Islet of Langerhans (tissue), 1 donor: Measurements from ENCODE around the gene TFCP2L1.

Experiments used
- FAIRE-seq: peaks from one replicate; lab custom pipeline; 2011; peaks lifted over from hg19 to GRCh38; lab: Jason Lieb, UNC

The TFCP2L1 gene

DNA sequence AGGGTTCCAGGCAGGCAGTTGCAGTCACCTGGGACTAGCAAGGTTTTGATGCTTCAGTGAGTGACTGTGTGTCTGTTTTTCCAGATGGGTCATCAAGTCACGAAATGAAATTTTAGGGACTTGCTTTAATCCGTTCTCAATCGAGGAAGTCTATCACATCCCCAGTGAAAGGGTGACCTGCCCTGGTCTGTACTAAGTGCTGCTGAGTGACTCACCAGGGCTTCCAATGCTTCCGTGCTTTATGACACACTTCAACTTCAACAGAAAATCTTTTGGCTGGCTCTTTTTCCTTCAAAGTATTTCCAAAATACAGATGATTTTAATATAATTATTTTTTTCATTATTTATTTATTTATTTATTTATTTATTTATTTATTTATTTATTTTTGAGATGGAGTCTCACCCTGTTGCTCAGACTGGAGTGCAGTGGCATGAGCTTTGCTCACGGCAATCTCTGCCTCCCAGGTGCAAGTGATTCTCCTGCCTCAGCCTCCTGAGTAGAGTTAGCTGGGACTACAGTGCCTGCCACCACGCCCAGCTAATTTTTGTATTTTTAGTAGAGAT is 18.4 kb downstream of the TFCP2L1 start:
- no peak for FAIRE-seq

DNA sequence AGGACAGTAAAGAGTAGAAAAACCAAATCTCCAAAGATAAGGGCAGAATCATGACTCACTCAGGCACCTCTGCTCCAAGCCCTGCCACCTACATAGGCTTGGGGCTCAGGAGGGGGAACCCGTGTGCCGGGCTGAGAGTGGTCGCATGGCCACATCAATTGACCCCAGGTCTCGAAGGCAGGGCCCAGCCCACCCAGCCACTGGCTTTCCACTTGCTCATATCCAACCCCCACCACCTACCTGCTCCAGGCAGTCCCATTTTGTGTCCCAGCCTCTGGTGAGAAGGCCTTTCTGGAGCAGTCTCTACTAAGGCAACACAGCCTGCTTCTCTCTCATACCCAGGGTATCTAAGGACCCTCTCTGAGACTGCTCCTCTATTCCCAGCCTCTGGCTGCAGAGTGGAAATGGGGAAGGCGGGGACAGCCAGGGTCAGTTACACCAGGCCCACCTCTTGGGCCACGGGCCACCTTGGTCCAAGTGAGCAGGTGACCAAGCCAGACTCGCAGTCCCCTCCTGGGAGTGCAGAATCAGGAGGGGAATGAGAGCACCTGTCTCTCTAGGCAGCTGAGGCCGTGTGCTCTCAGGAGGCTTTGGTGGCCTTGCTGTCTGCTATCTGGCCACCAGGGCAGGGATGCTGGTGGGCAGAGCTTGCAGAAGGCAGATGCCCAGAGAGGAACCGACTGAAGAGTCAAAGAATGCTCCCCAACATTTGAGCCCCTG is 20.8 kb downstream of the TFCP2L1 start:
- no peak for FAIRE-seq

DNA sequence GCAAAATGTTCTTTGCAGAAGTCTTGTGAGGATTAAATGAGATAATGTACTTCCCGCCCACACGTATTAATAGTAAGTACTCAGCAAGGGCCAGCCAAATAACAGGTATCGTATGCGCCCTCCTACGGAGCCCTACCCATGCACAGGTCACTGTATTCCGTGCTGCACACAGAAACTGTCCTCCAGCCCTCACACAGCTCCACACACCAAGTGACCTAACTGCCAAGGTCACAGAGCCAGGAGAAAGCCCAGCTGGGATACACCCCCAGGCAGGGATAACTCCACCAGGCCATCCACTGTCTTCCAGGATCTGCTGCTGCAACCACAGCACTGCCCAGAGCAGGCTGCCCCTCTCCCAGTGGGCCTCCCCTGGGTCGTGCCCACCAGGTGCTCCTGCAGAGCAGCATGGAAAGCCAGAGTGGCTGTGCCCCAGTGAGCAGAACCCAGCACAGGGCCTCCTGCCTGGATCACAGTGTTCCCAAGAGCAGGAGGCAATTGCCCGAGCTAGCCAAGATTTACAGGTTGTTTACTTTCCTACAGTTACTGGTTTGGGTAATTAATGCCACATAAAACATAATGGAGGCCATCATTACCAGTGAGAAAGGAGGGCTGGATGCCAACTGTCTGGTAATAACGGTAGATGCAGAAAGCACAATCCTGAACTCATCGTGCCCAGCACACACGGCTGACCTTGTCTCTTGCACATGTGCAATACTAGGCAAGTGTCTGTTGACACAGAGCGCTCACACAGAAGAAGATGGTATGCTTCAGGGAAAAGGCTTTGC is 24.4 kb downstream of the TFCP2L1 start:
- FAIRE-seq, result peak; percentile 68

DNA sequence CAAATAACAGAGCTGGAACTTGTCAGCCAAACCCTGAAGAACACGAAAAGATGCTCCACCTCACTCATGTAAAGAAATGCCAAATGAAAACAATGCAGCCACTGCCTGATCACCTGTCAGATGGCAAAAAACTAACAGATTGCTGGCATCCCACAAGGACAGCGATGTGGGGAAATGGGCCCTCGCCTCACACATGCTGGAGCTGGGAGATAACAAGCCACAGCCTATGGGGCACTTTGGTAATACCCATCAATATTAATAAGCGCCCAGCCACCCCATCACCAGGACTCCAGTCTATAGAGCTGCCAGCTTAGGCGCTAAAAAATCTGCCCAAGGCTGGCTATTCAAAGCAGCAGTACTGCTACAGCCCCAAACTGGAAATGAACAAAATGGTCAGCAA is 27.0 kb downstream of the TFCP2L1 start:
- no peak for FAIRE-seq

DNA sequence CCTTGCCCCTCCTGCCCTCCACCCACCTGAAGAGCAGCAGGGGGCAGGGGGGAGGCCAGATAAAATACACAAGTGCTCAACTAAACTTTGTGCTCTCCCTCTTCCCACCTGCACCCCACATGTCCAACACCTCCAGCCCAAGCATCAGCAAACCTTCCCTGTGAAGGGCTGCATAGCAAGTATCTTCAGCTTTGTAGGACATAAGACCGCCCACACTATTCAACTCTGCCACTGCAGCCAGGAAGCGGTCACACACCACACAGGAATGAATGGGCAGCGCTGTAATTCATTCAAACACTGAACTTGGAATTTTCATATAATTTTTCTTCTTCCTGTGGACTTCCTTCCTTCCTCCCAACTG is 27.5 kb downstream of the TFCP2L1 start:
- FAIRE-seq, result no peak

DNA sequence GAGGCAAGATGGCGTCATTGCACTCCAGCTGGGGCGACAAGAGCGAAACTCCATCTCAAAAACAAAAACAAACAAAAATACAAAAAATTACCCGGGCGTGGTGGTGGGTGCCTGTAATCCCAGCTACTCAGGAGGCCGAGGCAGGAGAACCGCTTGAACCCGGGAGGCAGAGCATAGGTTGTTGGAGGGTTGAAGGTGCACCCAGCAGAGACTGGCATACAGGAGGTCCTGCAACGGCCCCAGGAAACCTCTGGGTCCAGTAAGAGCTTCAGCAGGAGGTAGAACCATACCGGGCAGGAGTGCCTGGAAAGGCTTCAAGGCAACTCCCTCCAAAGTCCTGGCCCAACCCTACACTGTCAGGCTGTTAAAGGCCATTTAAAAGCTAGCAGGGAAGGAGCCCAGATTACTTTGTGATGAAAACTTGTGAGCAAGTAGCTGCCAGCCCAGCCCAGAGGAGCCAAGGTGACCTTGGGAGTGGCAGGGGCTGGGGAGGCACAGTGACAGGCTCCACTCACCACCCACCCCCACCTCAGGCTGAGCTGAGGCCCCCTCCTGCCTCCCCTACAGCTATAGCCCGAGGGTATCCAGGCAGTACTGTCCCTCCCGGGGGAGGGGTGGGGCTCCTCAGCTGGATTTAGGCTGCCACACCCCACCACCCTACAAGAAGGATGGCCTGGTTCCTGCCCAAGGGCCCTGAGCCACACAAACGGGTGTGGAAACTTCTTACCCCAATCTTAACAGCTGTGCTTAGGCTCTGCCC is 28.1 kb downstream of the TFCP2L1 start:
- no peak for FAIRE-seq

DNA sequence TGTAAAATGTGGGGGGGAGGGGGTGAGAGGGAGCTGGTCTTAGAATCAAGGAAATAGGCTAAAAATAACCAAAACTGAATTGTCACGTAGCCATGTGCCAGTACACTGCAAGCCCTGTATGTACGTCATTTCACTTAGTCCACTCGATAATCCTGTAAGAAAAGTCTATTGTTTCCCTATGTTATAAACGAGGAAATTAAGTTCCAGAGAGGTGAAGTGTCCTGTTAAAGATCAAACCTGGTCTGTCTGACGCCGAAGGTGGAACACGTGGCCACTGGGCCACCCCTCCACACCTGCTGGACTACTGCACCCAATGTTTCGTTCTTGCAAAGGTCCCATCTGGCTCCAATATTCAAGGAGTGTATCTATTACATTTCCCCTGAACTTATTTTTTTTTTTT is 29.6 kb downstream of the TFCP2L1 start:
- no peak for FAIRE-seq

DNA sequence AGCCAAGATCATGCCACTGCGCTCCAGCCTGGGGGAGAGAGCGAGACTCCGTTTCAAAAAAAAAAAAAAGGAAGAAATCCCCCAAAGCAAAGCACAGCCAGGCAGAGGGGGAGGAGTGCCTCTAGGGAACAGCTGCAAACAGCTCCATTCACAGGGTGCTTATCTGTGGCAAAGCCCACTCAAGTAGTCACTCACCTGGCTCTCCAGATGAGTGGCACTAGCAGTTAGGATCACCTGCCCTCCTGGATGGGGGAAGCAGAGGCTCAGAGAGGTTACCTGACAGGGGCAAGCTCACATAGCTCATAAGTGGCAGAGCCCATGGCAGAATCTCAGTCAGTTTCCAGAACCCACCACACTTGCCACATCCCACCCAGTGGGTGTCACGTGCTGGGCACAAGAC is 30.3 kb downstream of the TFCP2L1 start:
- no peak for FAIRE-seq

DNA sequence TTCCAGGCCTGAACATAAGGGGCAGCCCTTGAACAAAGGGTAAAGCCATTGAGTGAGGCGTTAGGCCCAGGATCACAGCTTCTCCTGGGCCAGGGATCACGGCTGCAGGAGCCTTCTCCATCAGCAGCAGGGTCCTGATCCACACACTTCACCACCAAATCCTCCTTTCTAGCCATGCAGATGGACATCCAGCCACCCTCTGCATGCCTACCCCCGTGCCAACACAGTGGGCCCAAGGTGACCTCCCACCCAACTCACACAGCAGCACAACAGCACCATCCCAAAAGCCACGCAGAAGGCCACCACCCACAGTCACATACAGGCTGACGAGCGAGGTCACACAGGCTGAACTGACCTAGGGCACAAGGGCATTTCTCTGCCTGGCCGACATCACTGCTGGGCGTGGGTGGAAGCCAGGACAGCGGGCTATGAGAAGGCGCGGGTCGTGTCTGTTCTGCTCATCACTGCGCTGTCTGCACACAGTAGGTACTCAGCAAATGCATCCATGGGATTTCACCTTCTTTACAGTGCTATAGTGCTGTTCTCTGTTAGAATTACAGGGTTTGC is 31.2 kb downstream of the TFCP2L1 start:
- FAIRE-seq, result no peak

DNA sequence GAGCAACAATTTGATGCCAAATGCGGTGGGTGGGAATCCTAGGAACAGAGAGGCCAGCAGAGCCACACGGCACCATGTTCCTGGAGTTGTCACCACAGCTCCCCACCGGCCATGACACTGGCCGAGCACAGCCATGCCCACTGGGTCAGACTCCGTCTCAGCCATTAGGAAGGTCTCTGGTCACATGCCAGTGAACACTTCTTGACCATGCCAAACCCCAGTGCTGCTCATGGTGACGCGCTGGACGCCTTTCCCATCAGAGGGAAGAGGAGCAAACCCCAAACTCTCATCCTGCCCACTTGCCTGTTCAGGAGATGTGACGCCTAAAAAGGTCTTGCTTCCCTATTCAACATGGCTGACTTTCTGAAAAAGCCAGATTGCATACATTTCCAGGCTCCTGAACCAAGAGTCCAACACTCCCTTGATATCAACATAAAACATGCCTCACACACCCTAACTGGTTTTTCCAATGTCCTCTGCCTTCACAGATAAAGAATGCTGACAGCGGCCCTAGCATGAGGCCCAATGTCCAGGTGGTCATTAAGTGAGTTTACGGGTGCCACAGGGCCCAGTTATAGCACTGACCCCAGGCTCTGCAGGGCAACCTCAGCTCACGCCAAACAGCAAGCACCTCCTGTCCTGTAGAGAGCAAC is 31.9 kb downstream of the TFCP2L1 start:
- FAIRE-seq, result no peak

DNA sequence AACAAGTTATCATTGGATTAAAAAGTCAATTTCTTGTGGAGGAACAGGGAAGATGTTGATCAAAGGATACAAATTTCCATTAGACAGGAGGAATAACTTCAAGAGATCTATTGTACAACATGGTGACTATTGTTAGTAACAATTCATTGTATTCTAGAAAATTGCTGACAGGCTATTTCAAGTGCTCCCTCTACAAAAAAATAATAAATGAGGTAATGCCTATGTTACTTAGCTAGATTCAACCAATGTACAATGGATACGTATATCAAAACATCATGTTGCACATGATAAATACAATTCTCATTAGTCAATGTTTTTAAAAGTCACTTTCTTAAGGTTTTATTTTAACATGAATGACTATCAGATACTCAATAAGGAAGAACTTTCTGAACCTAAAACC is 33.5 kb downstream of the TFCP2L1 start:
- no peak for FAIRE-seq

DNA sequence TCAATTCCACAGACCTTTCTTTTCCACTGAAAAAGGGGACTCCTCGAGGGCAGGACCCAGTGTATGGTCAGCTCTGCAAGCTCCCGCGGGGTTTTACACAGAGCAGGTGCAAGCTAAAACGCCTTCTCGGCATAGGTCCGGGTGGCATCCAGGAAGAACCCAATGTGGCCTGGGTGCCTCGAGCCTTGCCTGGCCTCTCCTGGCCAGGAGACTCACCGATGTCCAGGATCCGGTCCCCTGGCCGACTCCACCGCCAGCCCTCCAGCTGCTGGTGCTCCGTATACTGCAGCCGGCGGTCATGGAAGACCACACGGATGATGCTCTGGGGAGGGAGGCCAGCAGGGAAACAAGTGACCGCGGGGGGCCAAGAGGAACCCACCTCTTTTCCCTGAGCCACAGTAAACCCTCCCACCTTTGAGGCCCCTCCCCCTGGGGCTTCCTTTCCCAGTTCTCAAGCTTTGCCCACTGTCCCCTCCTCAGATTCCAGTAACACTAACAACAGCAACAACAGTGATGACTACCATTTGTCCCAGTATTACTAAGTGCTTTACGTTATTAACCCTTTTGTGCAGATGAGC is 36.1 kb downstream of the TFCP2L1 start:
- FAIRE-seq, result no peak

DNA sequence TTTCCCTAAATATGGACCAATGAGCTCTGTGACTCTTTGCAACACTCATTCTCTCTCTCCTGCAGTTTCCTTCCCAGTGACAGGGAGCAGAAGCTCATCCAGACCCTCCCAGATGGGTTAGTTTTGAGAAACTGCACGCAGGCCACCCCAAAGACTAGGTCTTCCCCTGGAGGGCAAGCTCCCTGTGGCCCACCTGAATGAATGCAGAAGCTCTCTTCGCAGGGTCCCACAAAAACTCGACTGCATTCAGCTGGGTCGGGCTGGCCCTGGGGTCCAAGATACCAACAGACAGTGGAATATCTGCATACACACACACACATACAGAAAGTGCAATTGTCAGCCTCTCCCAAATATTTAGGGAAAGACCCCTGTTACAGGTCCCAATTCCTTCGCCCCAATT is 37.0 kb downstream of the TFCP2L1 start:
- no peak for FAIRE-seq

DNA sequence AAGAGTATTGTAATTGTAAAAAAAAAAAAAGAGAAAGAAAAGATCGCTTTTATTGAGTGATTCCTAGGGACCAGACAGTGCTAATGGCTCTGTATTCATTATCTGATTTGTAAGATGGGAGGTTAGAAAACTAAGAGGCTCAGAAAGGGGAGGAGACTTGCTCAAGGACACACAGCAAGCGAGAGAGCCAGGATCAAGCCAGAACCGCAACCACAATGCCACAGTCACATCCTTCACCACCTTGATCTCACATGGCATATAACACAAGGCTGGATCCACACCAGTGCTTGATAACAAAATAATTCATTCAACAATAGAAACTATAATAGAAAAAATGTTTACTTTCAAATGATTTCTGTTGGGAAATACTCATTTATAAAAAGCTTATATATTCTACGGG is 37.5 kb downstream of the TFCP2L1 start:
- FAIRE-seq, result no peak

DNA sequence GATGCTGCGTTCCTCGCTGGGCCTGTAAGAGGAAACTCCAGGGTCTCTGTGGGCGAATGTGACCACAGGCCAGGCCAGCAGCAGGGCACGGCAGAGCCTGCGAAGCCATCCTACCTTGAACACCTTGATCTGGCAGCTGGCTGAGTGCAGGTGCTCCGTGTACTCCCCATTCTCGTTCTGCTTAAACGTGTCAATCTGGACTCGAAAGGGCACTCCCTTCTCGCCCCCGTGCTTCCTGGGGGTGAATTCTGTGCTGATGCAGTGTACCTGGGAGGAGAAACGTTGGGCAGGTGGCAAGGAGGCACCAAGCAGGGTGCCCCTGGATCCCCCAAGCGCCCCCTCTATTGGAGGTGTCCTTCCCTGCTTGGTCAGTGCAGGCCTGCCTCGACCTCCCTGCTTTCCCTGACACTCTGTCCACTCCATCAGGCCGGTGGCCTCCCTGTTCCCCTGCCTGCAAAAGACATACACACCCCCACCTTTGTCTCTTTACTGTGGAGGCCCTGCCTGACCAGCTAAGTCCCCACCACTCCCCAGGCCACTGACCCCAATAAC is 38.2 kb downstream of the TFCP2L1 start:
- FAIRE-seq, result no peak

DNA sequence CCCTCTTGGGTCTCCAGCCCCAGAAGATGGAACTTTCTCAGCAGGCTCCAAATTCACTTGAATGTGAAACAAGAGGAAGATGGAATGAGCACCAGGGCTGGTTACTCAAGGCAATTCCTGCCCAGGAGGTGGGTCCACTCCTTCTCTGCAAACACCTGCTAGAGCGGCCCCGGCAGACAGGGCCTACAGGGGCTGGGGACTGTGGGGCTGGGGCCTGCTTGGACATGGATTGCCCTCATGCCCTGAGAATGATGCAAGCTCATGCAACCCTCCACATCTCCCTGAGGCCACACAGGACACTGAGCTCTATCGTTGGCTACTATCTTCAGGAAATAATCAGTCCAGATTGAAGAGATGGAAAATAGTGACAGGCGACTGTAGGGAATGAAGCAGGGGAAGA is 39.1 kb downstream of the TFCP2L1 start:
- FAIRE-seq, result no peak

DNA sequence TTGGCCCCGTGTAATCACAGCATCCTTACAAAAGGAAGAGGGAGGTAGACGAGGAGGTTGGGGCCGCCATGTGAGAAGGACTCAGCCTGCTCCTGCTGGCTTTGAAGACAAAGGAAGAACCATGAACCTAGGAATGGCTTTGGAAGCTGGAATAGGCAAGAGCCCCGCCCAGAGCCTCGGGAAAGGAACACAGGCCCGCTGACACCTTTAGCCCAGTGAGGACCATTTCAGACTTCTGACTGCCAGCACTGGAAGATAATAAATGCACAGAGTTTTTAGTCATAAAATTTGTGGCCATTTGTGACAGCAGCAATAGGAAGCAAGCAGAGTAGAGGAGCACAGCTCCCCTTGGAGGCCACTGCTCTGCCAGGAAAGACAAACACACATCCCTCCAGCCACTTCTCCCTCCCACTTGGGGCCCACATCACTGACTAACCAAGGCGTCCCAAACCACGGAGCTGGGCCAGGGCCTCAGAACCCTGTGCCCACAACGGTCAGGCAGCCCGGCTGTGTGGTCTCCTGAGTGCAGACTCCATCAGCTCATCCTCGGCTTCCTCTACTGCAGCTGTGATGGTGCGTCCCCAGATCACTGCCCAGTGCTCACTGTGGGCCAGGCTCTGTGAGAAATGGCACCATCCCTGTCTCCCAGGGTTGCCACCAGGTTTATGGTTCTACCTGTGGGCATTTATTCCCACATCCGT is 39.7 kb downstream of the TFCP2L1 start:
- no peak for FAIRE-seq

DNA sequence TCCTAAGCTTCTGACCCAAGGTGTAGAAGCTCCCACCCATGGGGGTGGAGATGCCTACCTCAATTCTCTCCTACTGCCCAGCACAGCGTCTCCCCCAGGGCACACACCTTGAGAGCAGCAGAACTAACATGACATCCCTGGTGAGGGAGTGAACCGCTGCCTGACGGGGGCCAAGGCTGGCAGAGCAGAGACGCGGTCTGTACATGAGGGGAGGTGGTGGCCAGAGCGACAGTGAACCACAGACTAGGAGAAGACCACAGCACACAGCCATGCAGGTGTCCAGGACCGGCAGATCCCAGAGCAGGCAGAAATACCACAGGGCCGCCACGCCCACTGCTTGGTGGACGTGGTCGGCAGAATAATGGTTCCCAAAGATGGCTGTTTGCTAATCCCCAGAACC is 40.4 kb downstream of the TFCP2L1 start:
- no peak for FAIRE-seq

DNA sequence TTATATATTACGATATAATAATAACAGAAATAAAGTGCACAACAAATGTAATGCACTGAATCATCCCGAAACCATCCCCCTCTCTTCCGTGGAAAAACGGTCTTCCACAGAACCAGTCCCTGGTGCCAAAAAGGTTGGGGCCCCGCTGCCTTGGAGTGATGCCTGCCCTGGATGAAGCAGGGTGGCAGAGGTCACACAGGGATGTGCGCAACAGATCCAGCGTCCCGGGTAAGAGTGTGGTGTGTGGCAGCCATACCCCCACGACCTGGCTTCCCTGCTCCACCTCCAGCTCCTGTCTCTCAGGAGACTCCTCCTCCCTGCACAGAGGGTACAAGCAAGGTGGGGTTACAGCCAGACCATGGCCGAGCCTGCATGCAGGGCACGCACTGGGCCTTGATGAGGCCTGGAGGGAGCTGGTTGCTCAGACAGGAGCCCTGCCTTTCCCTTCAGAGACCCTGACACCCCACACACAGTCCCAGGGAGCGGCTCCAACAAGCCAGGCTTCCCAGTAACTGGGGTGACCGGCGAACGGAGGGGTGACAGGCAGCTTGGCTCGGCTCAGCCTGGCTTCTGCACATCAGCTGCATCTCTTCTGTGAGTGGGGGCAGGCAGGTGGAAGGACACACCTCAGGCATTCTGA is 41.1 kb downstream of the TFCP2L1 start:
- FAIRE-seq, result no peak

DNA sequence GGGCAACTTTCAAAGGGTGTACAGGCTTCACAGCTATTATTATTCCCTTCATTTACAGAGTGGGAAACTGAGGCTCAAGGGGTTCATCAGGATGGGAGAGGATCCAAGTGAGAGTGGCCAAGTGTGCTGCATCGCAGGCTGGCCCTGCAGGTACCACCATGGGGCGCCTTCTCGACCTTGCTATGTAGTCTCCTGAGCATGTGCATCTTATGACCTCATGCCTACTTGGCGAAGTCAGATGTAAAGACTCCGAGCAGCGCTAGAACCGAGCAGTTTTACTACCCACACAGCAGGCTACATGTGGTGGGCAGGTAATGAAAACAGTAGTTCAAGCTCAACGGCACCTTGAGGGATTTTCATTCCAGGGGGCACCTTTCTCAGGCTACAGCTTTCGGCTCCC is 42.0 kb downstream of the TFCP2L1 start:
- no peak for FAIRE-seq
